PC-9 (cell line): ENCODE data around the gene KCNJ10. TPM values are rescaled to one million over a fixed set of nuclear protein-coding genes. Genes with fewer than 3 reads are reported as not detected.
A peak's percentile ranks its signal among the peaks of the same experiment; 100 is the strongest.

Source experiments
- Bru-seq: library from RNA; stranded (reverse); fragments of 400-500 nt; gene quantifications from one replicate; lab custom pipeline; 2021; lab: Mats Ljungman, UMichigan
- BruChase-seq, 2 experiments: library from RNA; stranded (reverse); fragments of 400-500 nt; gene quantifications; one replicate each; lab custom pipeline; 2021; lab: Mats Ljungman, UMichigan
- BruUV-seq: library from RNA; stranded (reverse); fragments of 400-500 nt; replicated peaks from 2 replicates; lab custom pipeline; 2021; lab: Mats Ljungman, UMichigan
- CTCF ChIA-PET: fragments of 300-600 bp; sonication (Branson Sonifier 250); formaldehyde crosslinking; loops from one replicate; lab custom pipeline; 2022; ENCODE audit warnings: antibody characterized with exemption; lab: Charles Lee
- POLR2A ChIA-PET: fragments of 300-600 bp; sonication (Branson Sonifier 250); formaldehyde crosslinking; loops from one replicate; lab custom pipeline; 2022; ENCODE audit warnings: antibody characterized with exemption; ENCODE audit not compliant: unreplicated experiment; lab: Charles Lee
- DNase-seq, 2 experiments: peaks; one replicate each; pipeline versions ENCODE4 v3.0.0 to v3.0.0-alpha.2; 2015 to 2022; ENCODE audit warnings: mixed read lengths in 1 of 2
- H2AFZ ChIP-seq: fragments of 200-600 bp; sonication (generic); 2 replicates; pipeline ENCODE4 v1.8.1; 2017; ENCODE audit warnings: antibody characterized with exemption
- H3F3A ChIP-seq: fragments of 200-600 bp; sonication (generic); 2 replicates; pipeline ENCODE4 v1.8.1; 2017; ENCODE audit warnings: antibody characterized with exemption, mild to moderate bottlenecking, low read depth; ENCODE audit not compliant: insufficient read depth
- H3K27ac ChIP-seq: fragments of 200-600 bp; sonication (generic); 2 replicates; pipeline ENCODE4 v1.6.1; 2016; ENCODE audit warnings: mixed run types
- H3K27me3 ChIP-seq: fragments of 200-600 bp; sonication (generic); 2 replicates; pipeline ENCODE4 v1.6.1; 2016; ENCODE audit warnings: low read depth, mixed run types; ENCODE audit not compliant: insufficient read depth
- H3K36me3 ChIP-seq: fragments of 200-600 bp; sonication (generic); 2 replicates; pipeline ENCODE4 v1.6.1; 2016; ENCODE audit warnings: low read depth, mixed run types
- H3K4me1 ChIP-seq: fragments of 200-600 bp; sonication (generic); replicated peaks from 2 replicates; pipeline ENCODE4 v1.6.1; 2016; ENCODE audit warnings: mixed run types; ENCODE audit not compliant: insufficient read depth
- H3K4me2 ChIP-seq: fragments of 200-600 bp; sonication (generic); 2 replicates; pipeline ENCODE4 v1.6.1; 2017; ENCODE audit warnings: mixed run types
- H3K4me3 ChIP-seq: fragments of 200-600 bp; sonication (generic); 2 replicates; pipeline ENCODE4 v1.6.1; 2016; ENCODE audit warnings: mixed run types
- H3K79me2 ChIP-seq: fragments of 200-600 bp; sonication (generic); 2 replicates; pipeline ENCODE4 v1.6.1; 2017; ENCODE audit warnings: low read depth, mixed run types
- H3K9me2 ChIP-seq: fragments of 200-600 bp; sonication (generic); 2 replicates; pipeline ENCODE4 v1.8.1; 2017; ENCODE audit warnings: mild to moderate bottlenecking; ENCODE audit not compliant: insufficient read depth
- H3K9me3 ChIP-seq: fragments of 200-600 bp; sonication (generic); 2 replicates; pipeline ENCODE4 v1.8.1; 2016; ENCODE audit warnings: low read depth; ENCODE audit not compliant: insufficient read depth
- H4K20me1 ChIP-seq: fragments of 200-600 bp; sonication (generic); 2 replicates; pipeline ENCODE4 v1.8.1; 2017; ENCODE audit not compliant: insufficient read depth
- EZH2 ChIP-seq: fragments of 200-600 bp; sonication (generic); IDR thresholded peaks from 2 replicates; pipeline ENCODE4 v1.8.0; 2017; ENCODE audit warnings: antibody characterized with exemption, low read depth
- intact Hi-C: fragments of 100-400 bp; cut with micrococcal nuclease; formaldehyde crosslinking; loops from one replicate; pipeline ENCODE4 v1.10.0; 2022; ENCODE audit not compliant: unreplicated experiment
- long read RNA-seq: library from polyadenylated mRNA; stranded (forward); transcript quantifications from one replicate; pipeline ENCODE4 v2.0.0, GENCODE V29; 2022
- total RNA-seq: library from RNA; stranded (reverse); gene quantifications from 2 replicates; pipeline ENCODE4 v1.2.3, GENCODE V29; 2021
- TF ChIP-seq, protein P1 (sequence below): fragments of 200-600 bp; sonication (generic); conservative IDR thresholded peaks from 2 replicates; pipeline ENCODE4 v1.6.1; 2017; ENCODE audit warnings: mixed run types, antibody characterized with exemption, mild to moderate bottlenecking, moderate library complexity

KCNJ10 gene
- total RNA-seq (not detected in 2 replicates), Bru-seq, nascent RNA (percentile 17 among the genes with signal in this experiment), BruChase-seq, experiment 1, labeled RNA remaining after a 2-hour chase (percentile 26 among the genes with signal in this experiment), BruChase-seq, experiment 2, labeled RNA remaining after a 6-hour chase (percentile 16 among the genes with signal in this experiment)
- long read RNA-seq, partial matches to known transcripts, result 0 of 6 reads
- long read RNA-seq, other reads (novel, unspliced or antisense), result 6 of 6 reads

DNA sequence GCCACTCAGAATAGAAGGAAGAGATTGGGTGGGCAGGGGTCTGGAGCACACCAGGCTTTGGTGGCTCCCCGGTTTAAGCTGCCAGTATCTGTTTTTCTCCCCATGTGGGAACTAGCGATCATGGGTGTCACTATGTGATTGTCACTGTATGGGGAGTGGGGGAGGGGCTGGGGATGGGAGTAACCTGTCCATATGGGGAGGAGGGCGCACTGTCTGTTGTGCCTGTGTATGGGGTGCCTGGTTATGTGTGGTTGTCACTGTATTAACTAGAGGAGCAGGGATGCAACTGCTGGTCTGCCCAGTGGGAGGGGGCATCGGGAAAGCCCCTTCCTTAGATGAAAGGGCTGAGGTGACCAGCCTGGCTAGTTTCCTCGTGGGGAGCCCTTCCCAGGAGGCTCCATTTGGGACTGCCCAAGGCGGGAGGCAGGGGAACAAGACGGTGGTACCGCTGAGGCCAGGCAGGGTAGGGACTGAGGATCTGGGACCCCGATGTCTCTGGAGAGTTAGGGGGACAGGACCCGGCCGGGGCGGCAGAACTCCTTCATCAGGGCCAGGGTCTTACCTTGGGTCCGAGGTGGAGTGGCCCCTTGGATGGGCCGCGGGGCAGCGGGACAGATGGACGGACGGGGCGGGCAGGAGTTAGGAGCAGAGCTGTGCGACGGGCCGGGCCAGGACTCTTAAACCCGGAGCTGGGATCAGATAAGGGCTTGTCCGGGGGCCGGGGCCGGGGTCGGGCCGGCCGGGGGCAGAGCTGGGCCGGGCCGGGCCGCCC, at the start of gene KCNJ10:
Gene KCNJ10, minus strand, starts transcription at position 701 of the 772 bp plus-strand sequence. CDS start 27,628 bp downstream, outside the sequence.
- H2AFZ ChIP-seq, result 0 out of 2 replicates have a peak within 1 kb of the TSS, but pooled peaks have one; percentile 6
- CTCF ChIA-PET, result no interaction called here
- TF ChIP-seq, protein P1, sequence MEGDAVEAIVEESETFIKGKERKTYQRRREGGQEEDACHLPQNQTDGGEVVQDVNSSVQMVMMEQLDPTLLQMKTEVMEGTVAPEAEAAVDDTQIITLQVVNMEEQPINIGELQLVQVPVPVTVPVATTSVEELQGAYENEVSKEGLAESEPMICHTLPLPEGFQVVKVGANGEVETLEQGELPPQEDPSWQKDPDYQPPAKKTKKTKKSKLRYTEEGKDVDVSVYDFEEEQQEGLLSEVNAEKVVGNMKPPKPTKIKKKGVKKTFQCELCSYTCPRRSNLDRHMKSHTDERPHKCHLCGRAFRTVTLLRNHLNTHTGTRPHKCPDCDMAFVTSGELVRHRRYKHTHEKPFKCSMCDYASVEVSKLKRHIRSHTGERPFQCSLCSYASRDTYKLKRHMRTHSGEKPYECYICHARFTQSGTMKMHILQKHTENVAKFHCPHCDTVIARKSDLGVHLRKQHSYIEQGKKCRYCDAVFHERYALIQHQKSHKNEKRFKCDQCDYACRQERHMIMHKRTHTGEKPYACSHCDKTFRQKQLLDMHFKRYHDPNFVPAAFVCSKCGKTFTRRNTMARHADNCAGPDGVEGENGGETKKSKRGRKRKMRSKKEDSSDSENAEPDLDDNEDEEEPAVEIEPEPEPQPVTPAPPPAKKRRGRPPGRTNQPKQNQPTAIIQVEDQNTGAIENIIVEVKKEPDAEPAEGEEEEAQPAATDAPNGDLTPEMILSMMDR, result no peak
- TF ChIP-seq EZH2, result no peak
- no peaks in the 10 kb centered on the region for H3F3A ChIP-seq
- H3K4me1 ChIP-seq, result no peaks in the 10 kb centered on the region
- no peaks in the 10 kb centered on the region for H3K9me3 ChIP-seq
- H3K36me3 ChIP-seq, result no peaks in the 10 kb centered on the region
- intact Hi-C loops, result no loop called here
- BruUV-seq, result no TSS peak
- H3K27me3 ChIP-seq, result peaks cover 57% of the 10 kb centered on the region
- no peaks in the 10 kb centered on the region for H3K79me2 ChIP-seq
- POLR2A ChIA-PET, result interaction anchor here (0.7 kb wide), 2 partner anchors 27 to 982 kb away, joined by 5 read pairs; no protein-coding TSS in a partner anchor
- DNase-seq, result no peak
- H4K20me1 ChIP-seq, result no peaks in the 10 kb centered on the region
- H3K27ac ChIP-seq, result no peak within 1 kb of the TSS
- H3K9me2 ChIP-seq, result no peaks in the 10 kb centered on the region
- peak within 1 kb of the TSS; percentile 71 for H3K4me2 ChIP-seq
- peak within 1 kb of the TSS; percentile 34; the same call in 1 of the 2 replicates for H3K4me3 ChIP-seq

DNA sequence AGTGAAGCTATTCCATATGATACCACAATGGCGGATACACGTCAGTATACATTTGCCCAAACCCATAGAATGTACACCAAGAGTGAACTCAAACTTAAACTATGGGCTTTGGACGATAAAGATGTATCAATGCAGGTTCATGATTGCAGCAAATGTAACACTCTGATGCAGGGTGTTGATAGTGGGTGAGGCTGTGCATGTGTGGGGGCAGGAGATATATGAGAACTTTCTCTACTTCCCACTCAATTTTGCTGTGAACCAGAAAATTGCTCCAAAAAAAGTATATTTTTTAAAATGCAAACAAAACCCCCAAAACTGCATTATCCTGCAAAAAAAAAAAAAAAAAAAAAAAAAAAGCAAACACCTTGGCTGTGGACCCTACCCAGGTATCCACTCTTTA, 49.0 kb upstream of the KCNJ10 start:
- Histone ChIP-seq H3K9me3 (no peaks in the 10 kb centered on the region), H3K4me3 (no peak overlapping the region), H3F3A (peaks cover under 1% of the 10 kb centered on the region; the same call in 1 of the 2 replicates), H3K27ac (no peak overlapping the region), H3K4me2 (no peak overlapping the region), H3K4me1 (peaks cover 6% of the 10 kb centered on the region), H3K79me2 (no peaks in the 10 kb centered on the region), H3K36me3 (no peaks in the 10 kb centered on the region), H4K20me1 (no peaks in the 10 kb centered on the region), H2AFZ (no peak overlapping the region), H3K9me2 (no peaks in the 10 kb centered on the region), H3K27me3 (no peaks in the 10 kb centered on the region)
- no peak for DNase-seq
- intact Hi-C loops, result no loop called here
- POLR2A ChIA-PET, result no interaction called here
- no peak for TF ChIP-seq EZH2
- TF ChIP-seq, protein P1, result no peak
- CTCF ChIA-PET, result no interaction called here
- BruUV-seq, result no TSS peak

DNA sequence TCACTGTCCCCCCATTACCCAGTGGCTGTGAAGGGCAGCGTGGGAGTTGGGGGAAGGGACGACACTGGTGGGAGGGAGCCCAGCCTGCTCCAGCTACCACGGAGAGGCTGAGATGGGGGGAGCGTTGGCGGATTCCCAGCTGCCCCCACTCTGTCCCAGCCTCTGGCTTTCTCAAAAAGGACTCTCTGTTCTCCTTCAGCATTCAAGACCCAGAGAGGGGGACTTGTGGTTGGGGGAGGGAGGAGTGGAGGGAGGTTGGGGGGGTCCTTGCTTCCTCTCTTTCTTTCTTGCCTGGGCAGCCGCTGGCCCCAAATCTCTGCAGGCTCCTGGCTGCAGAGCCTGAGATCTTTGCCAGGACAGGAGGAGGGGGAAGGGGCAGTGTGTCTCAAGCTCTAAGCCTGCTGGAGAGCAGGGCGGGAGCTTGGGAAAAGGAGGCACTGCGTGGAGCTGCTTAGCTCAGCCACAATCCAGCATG, 47.8 kb upstream of the KCNJ10 start:
- CTCF ChIA-PET, result interaction anchor here (0.6 to 1.1 kb wide), 4 partner anchors 71 to 225 kb away, joined by 3 read pairs; no protein-coding TSS in a partner anchor
- Histone ChIP-seq H3K9me2 (no peaks in the 10 kb centered on the region), H3K36me3 (no peaks in the 10 kb centered on the region), H4K20me1 (no peaks in the 10 kb centered on the region), H3K27ac (no peak overlapping the region), H3K4me3 (no peak overlapping the region), H3K4me2 (no peak overlapping the region), H3K27me3 (no peaks in the 10 kb centered on the region), H3K79me2 (no peaks in the 10 kb centered on the region), H3K4me1 (no peaks in the 10 kb centered on the region), H3K9me3 (no peaks in the 10 kb centered on the region), H3F3A (no peaks in the 10 kb centered on the region), H2AFZ (no peak overlapping the region)
- no peak for DNase-seq
- BruUV-seq, result no TSS peak
- intact Hi-C loops, result no loop called here
- no peak for TF ChIP-seq EZH2
- TF ChIP-seq, protein P1, result no peak
- POLR2A ChIA-PET, result no interaction called here
